KOPT-K1 (cell line): ENCODE measurements around the gene ELAPOR2.
"Not testable (repeated sequence)": the region's sequence is repeated elsewhere in the genome, so short reads cannot be mapped to it uniquely, and the experiment has no call there.

ENCODE experiments used
- H3K27ac ChIP-seq: fragments of 200-600 bp; sonication (generic); 2 replicates; pipeline ENCODE4 v1.5.1; 2016; ENCODE audit warnings: antibody characterized with exemption, mild to moderate bottlenecking, low read depth, low read length; ENCODE audit not compliant: poor library complexity, severe bottlenecking
- H3K36me3 ChIP-seq: fragments of 200-600 bp; sonication (generic); 2 replicates; pipeline ENCODE4 v1.5.1; 2017; ENCODE audit warnings: antibody characterized with exemption, mild to moderate bottlenecking, low read length, moderate library complexity; ENCODE audit not compliant: insufficient read depth
- H3K9me3 ChIP-seq: fragments of 200-600 bp; sonication (generic); 2 replicates; pipeline ENCODE4 v1.5.1; 2017; ENCODE audit warnings: antibody characterized with exemption, low read length, mild to moderate bottlenecking; ENCODE audit not compliant: insufficient read depth, poor library complexity, severe bottlenecking

ELAPOR2 gene, protein sequence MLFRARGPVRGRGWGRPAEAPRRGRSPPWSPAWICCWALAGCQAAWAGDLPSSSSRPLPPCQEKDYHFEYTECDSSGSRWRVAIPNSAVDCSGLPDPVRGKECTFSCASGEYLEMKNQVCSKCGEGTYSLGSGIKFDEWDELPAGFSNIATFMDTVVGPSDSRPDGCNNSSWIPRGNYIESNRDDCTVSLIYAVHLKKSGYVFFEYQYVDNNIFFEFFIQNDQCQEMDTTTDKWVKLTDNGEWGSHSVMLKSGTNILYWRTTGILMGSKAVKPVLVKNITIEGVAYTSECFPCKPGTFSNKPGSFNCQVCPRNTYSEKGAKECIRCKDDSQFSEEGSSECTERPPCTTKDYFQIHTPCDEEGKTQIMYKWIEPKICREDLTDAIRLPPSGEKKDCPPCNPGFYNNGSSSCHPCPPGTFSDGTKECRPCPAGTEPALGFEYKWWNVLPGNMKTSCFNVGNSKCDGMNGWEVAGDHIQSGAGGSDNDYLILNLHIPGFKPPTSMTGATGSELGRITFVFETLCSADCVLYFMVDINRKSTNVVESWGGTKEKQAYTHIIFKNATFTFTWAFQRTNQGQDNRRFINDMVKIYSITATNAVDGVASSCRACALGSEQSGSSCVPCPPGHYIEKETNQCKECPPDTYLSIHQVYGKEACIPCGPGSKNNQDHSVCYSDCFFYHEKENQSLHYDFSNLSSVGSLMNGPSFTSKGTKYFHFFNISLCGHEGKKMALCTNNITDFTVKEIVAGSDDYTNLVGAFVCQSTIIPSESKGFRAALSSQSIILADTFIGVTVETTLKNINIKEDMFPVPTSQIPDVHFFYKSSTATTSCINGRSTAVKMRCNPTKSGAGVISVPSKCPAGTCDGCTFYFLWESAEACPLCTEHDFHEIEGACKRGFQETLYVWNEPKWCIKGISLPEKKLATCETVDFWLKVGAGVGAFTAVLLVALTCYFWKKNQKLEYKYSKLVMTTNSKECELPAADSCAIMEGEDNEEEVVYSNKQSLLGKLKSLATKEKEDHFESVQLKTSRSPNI

DNA sequence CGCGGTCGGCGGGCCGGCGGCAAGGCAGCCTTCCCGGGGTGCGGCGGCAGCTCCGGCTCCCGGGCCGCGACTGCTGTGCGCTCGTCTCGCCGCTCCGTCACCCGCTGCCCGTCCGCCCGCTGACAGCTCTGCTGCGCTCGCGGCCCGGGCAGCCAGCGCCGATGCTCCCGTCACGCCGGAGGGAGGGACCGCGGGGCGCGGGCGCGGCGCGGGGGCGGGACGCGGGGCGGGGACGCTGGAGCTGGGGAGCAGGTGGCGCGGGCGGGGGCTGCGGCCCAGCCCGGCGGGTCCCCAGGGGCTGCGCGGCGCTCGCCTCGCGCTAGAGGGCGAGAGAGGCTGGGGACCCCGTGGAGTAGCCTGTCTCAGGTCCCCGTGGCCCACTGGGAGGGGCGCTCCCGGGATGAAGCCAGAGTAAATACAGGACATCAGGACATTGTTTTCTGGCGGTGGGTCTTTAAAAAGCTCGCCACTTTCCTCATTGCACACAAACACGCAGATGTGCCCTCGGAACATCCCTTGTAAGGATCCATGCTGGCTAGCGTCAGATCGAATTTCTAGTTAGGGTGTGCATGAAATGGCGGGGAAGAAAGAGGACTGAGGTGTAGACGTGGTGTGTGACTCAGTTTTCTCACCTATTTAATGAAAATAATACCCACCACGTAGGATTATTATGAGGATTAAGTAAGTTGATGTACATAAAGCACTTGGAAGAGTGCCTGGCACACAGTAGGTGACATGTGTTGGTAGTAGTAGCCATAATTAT lies at the start of gene ELAPOR2:
ELAPOR2 (minus strand) TSS at position 130 of the 763 bp plus-strand sequence. CDS start 141 bp downstream, outside the sequence.
- no peaks in the 10 kb centered on the region for H3K36me3 ChIP-seq
- H3K27ac ChIP-seq, result no peak within 1 kb of the TSS
- no peaks in the 10 kb centered on the region for H3K9me3 ChIP-seq

GRCh38 chr7:87107949-87108776 lies 48.7 kb upstream of the ELAPOR2 start:
- Histone ChIP-seq H3K36me3 (no peaks in the 10 kb centered on the region), H3K27ac (no peak overlapping the region), H3K9me3 (peaks cover 8% of the 10 kb centered on the region)

GRCh38 chr7:87106974-87107612 lies 47.6 kb upstream of the ELAPOR2 start:
- H3K36me3 ChIP-seq, result no peaks in the 10 kb centered on the region
- no peak overlapping the region for H3K27ac ChIP-seq
- peaks cover 8% of the 10 kb centered on the region for H3K9me3 ChIP-seq

GRCh38 chr7:87105401-87105800 lies 45.9 kb upstream of the ELAPOR2 start:
- Histone ChIP-seq H3K27ac (no peak overlapping the region), H3K9me3 (peaks cover 8% of the 10 kb centered on the region), H3K36me3 (no peaks in the 10 kb centered on the region)

GRCh38 chr7:87100326-87100725 lies 40.9 kb upstream of the ELAPOR2 start:
- Histone ChIP-seq H3K9me3 (peaks cover 2% of the 10 kb centered on the region), H3K27ac (no peak overlapping the region)

DNA sequence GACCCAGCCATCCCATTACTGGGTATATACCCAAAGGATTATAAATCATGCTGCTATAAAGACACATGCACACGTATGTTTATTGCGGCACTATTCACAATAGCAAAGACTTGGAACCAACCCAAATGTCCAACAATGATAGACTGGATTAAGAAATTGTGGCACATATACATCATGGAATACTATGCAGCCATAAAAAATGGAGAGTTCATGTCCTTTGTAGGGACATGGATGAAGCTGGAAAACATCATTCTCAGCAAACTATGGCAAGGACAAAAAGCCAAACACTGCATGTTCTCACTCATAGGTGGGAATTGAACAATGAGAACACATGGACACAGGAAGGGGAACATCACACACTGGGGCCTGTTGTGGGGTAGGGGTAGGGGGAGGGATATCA lies 37.9 kb upstream of the ELAPOR2 start:
- H3K36me3 ChIP-seq, H3K27ac ChIP-seq, H3K9me3 ChIP-seq: not testable (repeated sequence)

More at GRCh38 chr7:87100326-87100725, 40.9 kb upstream of the ELAPOR2 start:
- no peaks in the 10 kb centered on the region for H3K36me3 ChIP-seq

- Histone ChIP-seq H3K27ac (no peak overlapping the region), H3K9me3 (no peaks in the 10 kb centered on the region), H3K36me3 (no peaks in the 10 kb centered on the region)
These were observed 34.9 kb upstream of the ELAPOR2 start for GRCh38 chr7:87094322-87094721.

GRCh38 chr7:87092568-87093091 lies 33.2 kb upstream of the ELAPOR2 start:
- Histone ChIP-seq H3K9me3 (no peaks in the 10 kb centered on the region), H3K36me3 (no peaks in the 10 kb centered on the region), H3K27ac (no peak overlapping the region)

DNA sequence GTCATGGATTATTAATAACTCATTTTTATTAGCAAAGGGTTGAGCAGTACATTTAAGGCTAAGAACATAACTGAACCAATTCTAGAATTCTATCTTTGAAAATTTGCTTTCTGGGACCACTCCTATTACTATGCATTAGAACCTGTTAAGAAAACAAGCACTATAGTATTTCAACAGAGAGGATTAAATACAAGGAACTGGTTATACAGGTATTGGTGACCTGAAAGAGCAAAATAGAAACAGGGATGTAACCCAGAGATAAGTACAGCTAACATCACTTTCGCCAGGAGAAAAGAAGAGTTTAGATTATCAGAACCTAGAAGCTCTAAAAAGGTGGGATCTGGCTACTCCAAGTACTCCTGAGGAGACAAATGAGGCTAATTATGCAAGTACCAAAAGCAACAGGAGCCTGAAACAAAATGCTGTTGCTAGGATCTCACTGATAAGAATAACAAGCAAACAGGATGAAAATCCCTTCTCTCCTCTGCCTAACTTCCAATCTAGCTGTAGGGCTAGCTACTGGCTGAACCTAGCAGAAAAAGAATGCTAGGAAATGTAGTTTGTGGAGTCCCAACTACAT lies 32.1 kb upstream of the ELAPOR2 start:
- H3K9me3 ChIP-seq, result no peaks in the 10 kb centered on the region
- no peak overlapping the region for H3K27ac ChIP-seq
- H3K36me3 ChIP-seq, result no peaks in the 10 kb centered on the region

GRCh38 chr7:87083865-87084519 lies 24.5 kb upstream of the ELAPOR2 start:
- no peaks in the 10 kb centered on the region for H3K9me3 ChIP-seq
- no peaks in the 10 kb centered on the region for H3K36me3 ChIP-seq
- H3K27ac ChIP-seq, result no peak overlapping the region

DNA sequence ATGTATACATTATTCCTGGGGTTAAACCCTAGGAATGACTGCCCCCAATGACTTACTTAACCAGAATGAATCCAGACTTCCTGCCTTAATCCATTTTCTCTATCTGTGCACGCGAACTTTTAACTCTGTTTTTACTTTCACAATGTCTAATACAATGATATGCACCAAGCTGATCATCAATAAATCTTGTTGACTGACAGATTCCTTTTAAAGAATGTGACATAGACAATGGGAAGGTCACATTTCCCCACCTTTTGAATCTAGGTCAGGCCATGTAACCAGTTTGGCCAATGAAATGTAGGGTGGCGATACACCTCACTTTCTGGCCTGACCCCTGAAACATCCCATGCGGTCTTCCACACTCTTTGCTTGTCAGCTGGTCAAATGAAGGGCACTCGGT lies 23.2 kb upstream of the ELAPOR2 start:
- Histone ChIP-seq H3K27ac (no peak overlapping the region), H3K9me3 (no peaks in the 10 kb centered on the region)

GRCh38 chr7:87075671-87076404 lies 16.4 kb upstream of the ELAPOR2 start:
- Histone ChIP-seq H3K27ac (no peak overlapping the region), H3K36me3 (no peaks in the 10 kb centered on the region), H3K9me3 (no peaks in the 10 kb centered on the region)

More for the DNA sequence above, 23.2 kb upstream of the ELAPOR2 start:
- H3K36me3 ChIP-seq, result no peaks in the 10 kb centered on the region
